ENCODE results near the gene CACNG4.

CACNG4 gene

GRCh38 chr17:66950886-66951604, 13.5 kb upstream of the CACNG4 start:
- TF ChIP-seq CTCF (IDR thresholded peaks at IDR 0.05; ENCODE audit: low read depth, low read length), result no peak
- no peak for DNase-seq (ENCODE audit: extremely low read depth, low read depth)

GRCh38 chr17:66951605-66951953, 12.9 kb upstream of the CACNG4 start:
- DNase-seq (ENCODE audit: extremely low read depth, low read depth), result no peak
- no peak for TF ChIP-seq CTCF (IDR thresholded peaks at IDR 0.05; ENCODE audit: low read depth, low read length)

GRCh38 chr17:66952031-66952524, 12.4 kb upstream of the CACNG4 start:
- no peak for TF ChIP-seq CTCF (IDR thresholded peaks at IDR 0.05; ENCODE audit: low read depth, low read length)
- peak; percentile 56 for DNase-seq (ENCODE audit: extremely low read depth, low read depth)

- no peak for TF ChIP-seq CTCF (IDR thresholded peaks at IDR 0.05; ENCODE audit: low read depth, low read length)
- DNase-seq (ENCODE audit: extremely low read depth, low read depth), result no peak
These were observed 11.6 kb upstream of the CACNG4 start for GRCh38 chr17:66952681-66953629.

- no peak for TF ChIP-seq CTCF (IDR thresholded peaks at IDR 0.05; ENCODE audit: low read depth, low read length)
- no peak for DNase-seq (ENCODE audit: extremely low read depth, low read depth)
These were observed 10.9 kb upstream of the CACNG4 start for GRCh38 chr17:66953630-66954020.

- DNase-seq (ENCODE audit: extremely low read depth, low read depth), result no peak
- TF ChIP-seq CTCF (IDR thresholded peaks at IDR 0.05; ENCODE audit: low read depth, low read length), result no peak
These were observed 9.9 kb upstream of the CACNG4 start for GRCh38 chr17:66954632-66955031.

GRCh38 chr17:66955821-66956220, 8.7 kb upstream of the CACNG4 start:
- TF ChIP-seq CTCF (IDR thresholded peaks at IDR 0.05; ENCODE audit: low read depth, low read length), result no peak
- DNase-seq (ENCODE audit: extremely low read depth, low read depth), result no peak
